HEK293 (cell line): ENCODE results near the gene TMEFF1.

Source experiments
- EGR2 ChIP-seq: fragments of 450-650 bp; formaldehyde crosslinking; IDR thresholded peaks from 2 replicates; pipeline ENCODE4 v1.5.1; 2016; ENCODE audit warnings: low read depth, missing biosample characterization, missing genetic modification characterization
- FEZF1 ChIP-seq: fragments of 450-650 bp; formaldehyde crosslinking; IDR thresholded peaks from 2 replicates; pipeline ENCODE4 v1.5.1; 2016; ENCODE audit warnings: missing biosample characterization, missing genetic modification characterization
- GLIS1 ChIP-seq: fragments of 450-650 bp; formaldehyde crosslinking; IDR thresholded peaks from 2 replicates; pipeline ENCODE4 v1.5.1; 2016; ENCODE audit warnings: missing biosample characterization, missing genetic modification characterization
- GLIS2 ChIP-seq: fragments of 450-650 bp; formaldehyde crosslinking; IDR thresholded peaks from 2 replicates; pipeline ENCODE4 v1.5.1; 2016; ENCODE audit warnings: missing biosample characterization, missing genetic modification characterization
- KLF16 ChIP-seq: fragments of 450-650 bp; formaldehyde crosslinking; IDR thresholded peaks from 2 replicates; pipeline ENCODE4 v1.5.1; 2017; ENCODE audit warnings: missing biosample characterization, missing genetic modification characterization
- KLF17 ChIP-seq: fragments of 450-650 bp; formaldehyde crosslinking; IDR thresholded peaks from 2 replicates; pipeline ENCODE4 v1.5.1; 2016; ENCODE audit warnings: missing biosample characterization, missing genetic modification characterization
- KLF8 ChIP-seq: fragments of 450-650 bp; formaldehyde crosslinking; IDR thresholded peaks from 2 replicates; pipeline ENCODE4 v1.5.1; 2016; ENCODE audit warnings: missing biosample characterization, missing genetic modification characterization
- PATZ1 ChIP-seq: fragments of 450-650 bp; formaldehyde crosslinking; IDR thresholded peaks from 2 replicates; pipeline ENCODE4 v1.5.1; 2016; ENCODE audit warnings: missing biosample characterization, missing genetic modification characterization
- PRDM1 ChIP-seq: fragments of 450-650 bp; formaldehyde crosslinking; IDR thresholded peaks from 2 replicates; pipeline ENCODE4; 2016; ENCODE audit warnings: missing biosample characterization, missing genetic modification characterization
- PRDM10 ChIP-seq: fragments of 450-650 bp; formaldehyde crosslinking; IDR thresholded peaks from 2 replicates; pipeline ENCODE4 v1.5.1; 2016; ENCODE audit warnings: missing biosample characterization, missing genetic modification characterization
- SP2 ChIP-seq: fragments of 450-650 bp; formaldehyde crosslinking; IDR thresholded peaks from 2 replicates; pipeline ENCODE4 v1.5.1; 2016; ENCODE audit warnings: missing biosample characterization, missing genetic modification characterization
- SP3 ChIP-seq: fragments of 450-650 bp; formaldehyde crosslinking; IDR thresholded peaks from 2 replicates; pipeline ENCODE4 v1.5.1; 2016; ENCODE audit warnings: missing biosample characterization, missing genetic modification characterization
- ZBTB44 ChIP-seq: fragments of 450-650 bp; IDR thresholded peaks from 2 replicates; pipeline ENCODE4 v1.5.1; 2018; ENCODE audit warnings: missing biosample characterization, mild to moderate bottlenecking, missing genetic modification characterization
- ZBTB49 ChIP-seq: fragments of 450-650 bp; formaldehyde crosslinking; IDR thresholded peaks from 2 replicates; pipeline ENCODE4 v1.5.1; 2016; ENCODE audit warnings: missing biosample characterization, missing genetic modification characterization, low read depth
- ZFHX2 ChIP-seq: fragments of 450-650 bp; formaldehyde crosslinking; conservative IDR thresholded peaks from 2 replicates; pipeline ENCODE4 v1.5.1; 2016; ENCODE audit warnings: missing biosample characterization, missing genetic modification characterization
- ZFP69B ChIP-seq: fragments of 450-650 bp; formaldehyde crosslinking; IDR thresholded peaks from 2 replicates; pipeline ENCODE4 v1.5.1; 2016; ENCODE audit warnings: missing biosample characterization, missing genetic modification characterization
- ZNF10 ChIP-seq: fragments of 450-650 bp; formaldehyde crosslinking; IDR thresholded peaks from 2 replicates; pipeline ENCODE4 v1.5.1; 2017; ENCODE audit warnings: missing biosample characterization, missing genetic modification characterization
- ZNF335 ChIP-seq: fragments of 450-650 bp; formaldehyde crosslinking; conservative IDR thresholded peaks from 2 replicates; pipeline ENCODE4 v1.5.1; 2016; ENCODE audit warnings: missing biosample characterization, missing genetic modification characterization
- ZNF341 ChIP-seq: fragments of 450-650 bp; formaldehyde crosslinking; IDR thresholded peaks from 2 replicates; pipeline ENCODE4; 2016; ENCODE audit warnings: low read depth, missing biosample characterization, missing genetic modification characterization
- ZNF518A ChIP-seq: fragments of 450-650 bp; formaldehyde crosslinking; conservative IDR thresholded peaks from 2 replicates; pipeline ENCODE4 v1.5.1; 2016; ENCODE audit warnings: low read depth, missing biosample characterization, missing genetic modification characterization
- ZNF777 ChIP-seq: fragments of 450-650 bp; formaldehyde crosslinking; IDR thresholded peaks from 2 replicates; pipeline ENCODE4 v1.5.1; 2017; ENCODE audit warnings: missing biosample characterization, missing genetic modification characterization, borderline replicate concordance

Gene TMEFF1

GRCh38 chr9:100473276-100474081 lies 530 bp downstream of the TMEFF1 start (continued):
- TF ChIP-seq ZFHX2 (peak; percentile 94), EGR2 (peak; percentile 80; the same call in 1 of the 2 replicates), ZNF777 (tag by site-specific recombination) (peak; percentile 64; the same call in 1 of the 2 replicates), PRDM10 (peak; percentile 82), ZBTB44 (tag by site-specific recombination) (no peak), FEZF1 (tag by site-specific recombination) (no peak), PRDM1 (tag by site-specific recombination) (no peak), ZNF335 (peak; percentile 91), GLIS2 (tag by site-specific recombination) (peak; percentile 88), SP3 (tag by site-specific recombination) (0 out of 2 replicates have a peak, but pooled peaks have one; percentile 28), KLF8 (peak; percentile 43; the same call in 1 of the 2 replicates), KLF17 (tag by site-specific recombination) (peak; percentile 59; the same call in 1 of the 2 replicates), KLF16 (tag by site-specific recombination) (0 out of 2 replicates have a peak, but pooled peaks have one; percentile 22), SP2 (tag by site-specific recombination) (peak; percentile 53), ZNF518A (no peak), ZNF10 (tag by site-specific recombination) (peak; percentile 66; the same call in 1 of the 2 replicates), PATZ1 (tag by site-specific recombination) (no peak), ZBTB49 (tag by site-specific recombination) (no peak), ZFP69B (tag by site-specific recombination) (peak; percentile 11; the same call in 1 of the 2 replicates), ZNF341 (tag by site-specific recombination) (peak; percentile 33; the same call in 1 of the 2 replicates), GLIS1 (tag by site-specific recombination) (peak; percentile 62)
